CD4-positive, alpha-beta T cell treated with Interleukin-17A for 4 hours (primary cell): ENCODE data around the gene C14orf180.
"Not testable (repeated sequence)": the region's sequence is repeated elsewhere in the genome, so short reads cannot be mapped to it uniquely, and the experiment has no call there.

Source experiments
- DNase-seq: peaks from one replicate; pipeline ENCODE4 v3.0.0-alpha.2; 2020; ENCODE audit warnings: mixed read lengths

The C14orf180 gene

DNA sequence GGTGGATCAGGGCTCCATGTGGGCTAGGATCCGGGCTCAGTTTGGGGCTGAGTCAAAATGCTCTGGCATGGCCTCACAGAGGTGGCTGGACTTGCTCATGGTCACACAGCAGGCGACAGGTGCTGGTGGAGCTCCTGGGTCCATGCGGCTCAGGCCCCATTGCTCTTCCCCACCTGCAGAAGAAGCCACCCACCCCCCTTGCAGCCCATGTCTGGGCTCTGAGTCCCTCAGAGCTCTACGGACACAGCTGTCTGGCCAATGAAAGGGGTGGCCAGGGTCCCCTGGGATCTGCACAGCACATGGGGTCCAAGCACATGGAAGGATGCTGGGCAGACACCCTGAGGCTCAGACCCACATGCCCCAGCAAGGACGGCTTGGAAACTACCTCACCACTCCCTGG is 17.0 kb upstream of the C14orf180 start:
- DNase-seq: no peak

DNA sequence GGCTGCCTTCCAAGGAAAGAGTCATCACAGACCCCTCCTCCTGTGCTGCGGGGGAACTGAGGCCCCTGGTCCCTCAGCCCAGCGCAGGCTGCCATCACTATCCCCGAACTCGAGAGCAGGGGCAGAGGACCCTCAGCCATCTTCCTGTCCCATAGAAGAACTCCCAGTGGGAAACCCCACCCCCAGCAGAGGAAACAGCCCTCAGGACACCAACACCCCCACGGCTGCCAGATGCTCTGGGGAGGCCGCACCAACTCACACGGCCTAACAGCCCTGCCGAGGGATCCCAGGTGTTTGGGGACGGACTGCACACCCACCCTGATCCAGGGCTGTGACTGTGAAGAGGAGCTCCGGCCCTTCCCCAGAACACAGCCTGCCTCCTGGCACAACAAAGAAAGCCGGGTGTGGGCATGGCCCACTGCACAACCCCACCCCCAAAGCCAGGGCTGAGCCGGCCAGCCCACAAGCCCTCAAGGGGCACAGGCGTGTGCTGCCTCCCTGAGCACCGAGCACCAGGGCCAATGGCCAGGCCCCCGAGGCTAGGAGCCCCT is 16.3 kb upstream of the C14orf180 start:
- no peak for DNase-seq

DNA sequence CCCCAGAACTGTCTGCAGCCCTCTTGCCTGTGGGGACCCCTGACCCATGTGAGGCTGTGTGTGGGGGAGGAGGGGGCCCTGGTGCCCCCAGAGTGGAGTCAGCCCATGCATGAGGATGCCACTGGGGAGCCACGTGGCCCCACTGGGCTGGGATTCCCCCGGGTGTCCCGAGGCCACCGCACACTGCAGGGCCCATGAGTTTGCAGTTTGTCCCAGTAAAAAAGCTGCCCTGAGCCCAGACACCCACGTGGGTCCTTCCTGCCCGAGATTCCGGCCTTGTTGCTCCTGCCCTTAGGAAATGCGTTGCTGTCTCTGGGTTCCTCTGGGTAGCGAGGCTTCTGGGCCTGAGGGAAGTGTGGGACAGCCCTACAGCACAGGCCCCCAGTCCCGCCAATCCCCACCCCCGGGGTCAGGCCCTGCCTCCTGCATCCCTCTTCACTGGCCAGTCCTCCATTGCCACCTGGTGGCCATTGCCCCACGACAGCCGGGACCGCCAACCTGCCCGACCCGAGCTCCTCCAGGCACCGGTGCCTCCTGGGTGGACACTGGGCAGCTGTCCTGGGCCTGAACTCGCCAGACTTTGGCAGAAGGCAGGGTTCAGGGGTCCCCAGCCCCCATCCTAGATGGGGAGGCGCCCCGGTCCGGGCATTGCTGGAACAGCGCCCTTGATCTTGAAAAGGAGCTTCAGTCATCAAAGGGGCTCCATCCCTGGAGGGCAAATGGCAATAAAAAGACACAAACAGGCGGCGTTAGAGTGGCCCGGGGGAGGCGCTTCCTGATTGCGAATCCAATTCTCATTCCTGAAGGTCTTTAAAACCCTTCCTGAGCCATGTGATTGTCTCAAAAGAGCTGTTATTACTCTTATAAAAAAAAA is 15.6 kb upstream of the C14orf180 start:
- DNase-seq: peak; percentile 79

DNA sequence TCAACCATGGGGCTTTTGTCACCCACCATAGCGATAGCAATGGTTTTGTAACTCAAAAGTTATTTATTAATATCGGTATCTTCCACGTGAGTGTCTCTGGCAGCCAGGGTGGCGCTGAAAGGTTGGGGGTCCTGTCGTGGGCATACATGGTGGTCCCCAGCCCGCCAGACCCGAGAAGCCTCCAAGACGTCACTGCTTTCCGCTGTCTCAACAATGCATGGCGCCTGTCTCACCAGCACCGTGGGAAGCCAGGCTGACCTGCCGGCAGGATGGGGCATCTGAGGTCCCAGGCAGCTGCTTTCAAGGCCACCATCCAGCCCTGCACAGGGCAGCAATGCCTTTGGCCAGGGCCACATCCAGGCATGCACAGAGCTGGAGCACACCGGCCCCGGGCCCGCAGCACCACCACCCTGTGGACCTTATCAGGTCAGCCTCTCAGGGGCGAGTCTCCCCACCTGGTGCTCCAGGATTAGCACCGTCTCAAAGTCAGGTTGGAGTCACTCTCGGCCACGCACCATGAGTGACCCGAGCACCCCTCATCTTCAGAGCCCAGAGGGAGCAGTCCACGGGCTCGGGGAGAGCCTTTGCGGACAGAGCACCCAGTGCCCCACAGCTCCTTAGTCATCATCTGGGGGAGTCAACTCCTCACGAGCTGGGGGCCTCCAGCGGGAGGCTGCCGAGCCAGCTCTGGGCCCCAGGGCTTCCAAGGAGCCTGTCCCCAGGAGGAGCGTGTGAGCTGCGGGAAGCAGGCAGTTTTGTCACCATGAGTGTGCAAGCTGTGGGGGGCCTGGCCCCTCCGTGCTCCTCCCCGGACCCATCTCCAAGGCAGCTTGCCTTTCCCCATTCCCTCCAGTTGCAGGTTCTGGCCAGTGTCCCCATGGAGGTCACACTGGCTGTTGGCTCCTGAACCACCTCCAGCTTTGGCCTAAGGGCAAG is 14.6 kb upstream of the C14orf180 start:
- DNase-seq: no peak

DNA sequence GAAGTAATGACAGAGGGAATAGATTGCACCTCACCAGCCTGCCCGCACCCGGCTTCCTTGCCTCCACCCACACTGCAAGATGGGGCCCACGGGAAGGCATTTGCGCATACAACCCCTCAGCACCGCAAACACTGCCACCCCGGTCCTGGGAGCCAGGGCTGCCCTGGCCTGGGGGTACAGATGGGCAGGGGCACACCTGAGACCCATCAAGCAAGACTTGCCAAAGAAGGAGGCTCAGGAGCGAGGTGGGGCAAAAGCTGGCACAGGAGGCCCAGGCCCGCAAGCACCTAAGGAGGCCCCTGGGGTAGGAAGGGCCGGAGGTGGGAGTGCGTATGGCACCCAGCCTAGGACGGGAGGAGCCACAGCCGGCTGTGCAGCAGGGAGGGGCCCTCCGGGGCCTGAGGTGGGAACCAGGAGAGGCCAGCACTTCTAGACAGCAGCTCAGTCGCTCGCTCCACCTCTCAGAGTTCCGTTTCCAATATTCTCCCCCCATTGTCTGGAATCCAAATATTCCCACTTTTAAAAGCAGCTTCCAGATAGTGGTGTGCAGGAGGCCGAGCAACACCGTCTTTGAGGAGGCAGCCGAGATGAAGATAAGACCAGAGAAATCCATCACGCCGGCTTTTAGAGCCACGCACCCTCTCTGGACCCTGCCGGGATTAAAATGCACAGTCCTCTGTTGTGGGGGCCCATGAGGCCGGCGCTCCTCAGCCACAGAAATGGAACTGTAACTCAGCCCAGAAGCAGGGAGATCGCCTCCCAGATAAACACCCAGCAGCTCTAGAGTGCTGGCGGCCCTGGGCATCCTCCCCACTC is 12.2 kb upstream of the C14orf180 start:
- DNase-seq: no peak

DNA sequence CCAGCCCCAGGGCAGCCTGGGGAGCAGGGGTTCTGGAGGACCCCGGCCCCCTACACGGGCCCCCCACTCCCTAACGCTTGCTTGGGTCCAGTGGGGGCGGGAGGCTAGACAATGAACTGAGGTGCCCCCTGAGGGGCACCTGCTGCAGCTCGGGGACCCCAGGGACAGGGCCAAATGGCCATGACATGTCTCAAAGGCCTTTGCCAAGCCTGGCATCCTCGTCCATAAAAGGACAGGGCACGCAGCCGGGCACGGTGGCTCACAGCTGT is 11.7 kb upstream of the C14orf180 start:
- no peak for DNase-seq

DNA sequence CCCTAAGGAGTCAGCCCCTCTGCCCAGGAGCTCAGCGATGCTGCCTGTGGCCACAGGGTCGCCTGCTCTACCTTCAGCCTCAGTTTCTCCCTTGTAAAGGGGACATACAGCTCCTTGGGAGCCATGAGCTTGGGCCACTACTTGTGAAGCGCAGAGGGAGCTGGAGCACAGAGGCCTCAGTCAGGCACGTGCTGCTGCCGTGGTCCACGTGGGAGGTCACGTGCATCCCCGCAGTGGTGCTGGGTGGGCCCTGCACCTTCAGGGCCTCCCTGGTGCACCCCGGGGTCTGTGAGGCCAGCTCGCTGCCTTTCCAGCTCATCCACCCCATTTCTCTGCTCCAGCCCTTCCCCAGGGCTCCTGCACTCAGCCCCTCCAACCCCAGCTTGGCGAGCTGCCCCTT is 10.9 kb upstream of the C14orf180 start:
- DNase-seq: no peak

DNA sequence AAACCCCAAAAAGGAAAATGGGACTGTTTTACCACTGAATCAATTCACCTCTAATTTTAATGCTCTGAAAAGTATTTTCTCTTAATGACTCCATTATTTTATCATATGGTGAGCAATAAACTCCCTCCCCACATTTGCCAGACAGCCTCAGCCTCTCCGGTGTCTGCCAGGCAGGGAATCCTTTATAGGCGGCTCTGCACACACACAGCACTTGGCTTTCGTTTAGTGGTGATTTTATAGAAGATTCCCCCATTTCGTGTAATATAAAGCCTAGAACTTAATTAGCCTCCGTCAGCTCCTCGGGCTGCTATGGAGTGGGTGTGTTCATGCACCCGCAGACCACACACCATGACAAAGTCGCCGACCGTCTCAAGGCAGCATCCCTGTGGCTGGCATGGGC is 10.1 kb upstream of the C14orf180 start:
- DNase-seq: no peak

DNA sequence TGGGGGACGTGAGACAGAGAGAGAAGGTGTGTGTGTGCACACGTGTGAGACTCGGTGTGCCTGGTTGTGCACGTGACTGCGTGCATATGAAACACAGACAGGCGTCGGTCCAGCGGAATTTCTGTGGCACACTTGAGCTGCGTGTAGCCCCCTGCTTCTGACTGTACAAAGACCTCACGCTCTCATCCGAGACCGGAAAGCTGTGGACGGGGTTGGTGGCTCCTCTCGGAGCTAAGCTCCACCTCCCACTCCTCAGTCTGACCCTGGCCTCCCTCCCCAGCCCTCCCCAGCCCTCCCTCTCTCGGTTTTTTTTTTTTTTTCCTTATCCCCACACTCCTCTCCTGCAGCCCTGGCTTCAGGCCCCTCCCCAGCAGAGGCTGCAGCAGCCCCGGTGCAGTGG is 8.3 kb upstream of the C14orf180 start:
- no peak for DNase-seq

DNA sequence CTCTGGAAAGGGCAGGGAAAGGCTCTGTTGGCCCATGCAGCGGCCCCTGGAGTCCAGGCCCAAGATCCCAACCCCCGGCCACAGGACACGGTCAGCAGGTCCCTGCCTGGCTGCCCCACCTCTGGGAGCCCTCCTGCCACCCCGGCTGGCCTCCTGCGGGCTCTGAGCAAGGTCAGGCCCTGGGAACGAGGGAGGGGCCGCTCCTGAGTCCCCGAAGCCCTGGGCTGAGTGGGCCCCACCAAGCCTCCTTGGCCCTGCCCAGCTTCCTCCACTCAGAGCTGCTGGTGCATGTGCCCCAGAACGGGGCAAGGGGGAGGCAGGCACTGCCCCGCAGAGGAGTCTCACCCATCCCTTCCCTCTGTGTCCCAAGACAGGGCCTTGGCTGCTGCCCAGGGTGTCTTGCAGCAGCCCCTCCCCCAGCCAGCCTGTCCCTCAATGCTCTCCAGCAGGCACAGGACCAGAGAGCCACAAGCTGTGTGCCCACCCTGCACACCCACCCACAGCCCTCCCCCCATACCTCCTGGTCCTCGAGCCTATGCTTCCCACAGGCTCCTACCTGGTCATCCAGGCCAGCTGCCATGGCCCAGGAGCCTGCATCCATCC is 7.4 kb upstream of the C14orf180 start:
- DNase-seq: no peak

DNA sequence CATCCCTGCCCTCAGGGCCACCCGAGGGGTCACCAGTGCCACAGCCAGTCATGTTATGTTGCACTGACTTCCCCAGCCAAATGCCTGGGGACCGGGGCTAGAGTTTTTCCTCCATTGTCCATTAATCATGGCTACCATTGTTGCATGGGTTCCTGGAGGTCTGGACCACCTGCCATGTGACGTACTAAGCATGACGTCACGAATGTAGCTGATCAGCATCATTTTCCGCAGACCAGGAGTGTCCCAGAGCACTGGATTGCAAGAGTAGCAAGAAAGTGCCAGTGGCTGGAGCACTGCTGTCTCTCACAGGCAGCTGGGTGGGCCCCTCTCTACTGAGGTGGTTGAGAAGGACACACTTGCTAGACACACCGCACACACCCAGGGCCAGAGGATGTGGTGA is 6.9 kb upstream of the C14orf180 start:
- DNase-seq: no peak

DNA sequence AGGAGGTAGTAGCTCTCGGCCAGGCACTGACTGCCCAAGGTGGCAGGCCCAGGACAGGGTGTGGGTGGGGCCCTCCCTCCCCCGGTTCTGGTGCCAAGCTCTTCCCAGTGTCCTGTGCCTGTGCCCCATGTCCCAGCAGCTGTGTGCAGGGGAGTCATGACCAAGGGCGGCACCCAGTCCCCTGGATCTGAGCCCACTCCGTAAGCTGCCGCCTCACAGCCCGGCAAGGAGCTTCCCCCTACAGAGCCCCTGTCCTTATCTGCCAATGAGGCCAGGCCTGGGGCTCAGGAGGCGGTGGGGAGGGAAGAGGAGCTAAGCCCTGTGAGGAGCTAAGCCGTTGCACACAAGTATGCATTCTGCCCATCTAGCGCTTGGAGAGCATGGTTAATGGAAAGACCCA is 5.6 kb upstream of the C14orf180 start:
- no peak for DNase-seq

DNA sequence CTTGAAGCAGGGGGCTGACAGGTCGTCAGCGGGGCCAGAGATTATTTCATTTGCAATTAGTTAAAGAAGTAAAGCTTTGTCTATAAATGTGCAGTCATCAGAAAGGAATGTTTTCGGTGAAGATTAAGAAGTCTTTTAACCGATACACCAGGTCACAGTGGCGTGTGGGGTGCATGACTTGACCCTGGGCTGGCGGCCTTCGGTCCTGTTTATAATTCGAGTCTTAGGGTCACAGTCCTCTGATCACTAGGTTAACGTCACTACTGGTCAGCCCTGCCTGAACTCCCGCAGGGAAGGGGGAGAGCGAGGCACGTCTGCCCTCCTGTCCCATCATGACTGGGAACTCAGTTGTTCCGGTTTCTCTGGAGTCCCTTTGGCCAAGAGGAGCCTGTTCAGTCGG is 5.0 kb upstream of the C14orf180 start:
- no peak for DNase-seq

DNA sequence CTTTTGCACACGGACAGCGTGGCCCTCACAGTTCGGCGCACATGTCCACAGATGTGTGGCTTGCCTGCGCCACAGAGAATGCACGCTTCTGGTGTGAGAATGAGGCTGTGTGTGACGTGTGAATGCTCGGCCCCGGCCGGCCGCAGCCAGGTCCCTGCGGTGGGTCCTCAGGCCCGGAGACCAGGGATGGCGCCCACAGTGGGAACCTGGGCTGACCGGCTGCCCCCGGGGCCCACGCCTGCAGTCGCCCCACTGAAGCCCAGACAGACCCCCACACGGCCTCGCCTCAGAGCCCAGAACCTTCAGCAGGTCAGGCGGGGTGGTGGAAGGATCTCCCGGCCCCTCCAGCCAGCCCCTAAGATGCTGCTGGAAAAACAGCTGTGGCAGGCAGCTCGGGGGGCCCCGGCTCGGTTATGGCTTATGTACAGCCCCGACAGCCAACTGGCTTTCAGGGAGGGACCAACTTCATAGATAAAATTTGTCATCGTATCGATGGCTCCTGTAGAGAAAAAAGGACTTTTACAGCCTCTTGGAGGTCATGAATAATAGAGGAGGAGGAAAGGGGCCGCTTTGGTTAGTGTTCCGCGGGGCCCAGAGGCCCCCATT is 4.5 kb upstream of the C14orf180 start:
- no peak for DNase-seq

DNA sequence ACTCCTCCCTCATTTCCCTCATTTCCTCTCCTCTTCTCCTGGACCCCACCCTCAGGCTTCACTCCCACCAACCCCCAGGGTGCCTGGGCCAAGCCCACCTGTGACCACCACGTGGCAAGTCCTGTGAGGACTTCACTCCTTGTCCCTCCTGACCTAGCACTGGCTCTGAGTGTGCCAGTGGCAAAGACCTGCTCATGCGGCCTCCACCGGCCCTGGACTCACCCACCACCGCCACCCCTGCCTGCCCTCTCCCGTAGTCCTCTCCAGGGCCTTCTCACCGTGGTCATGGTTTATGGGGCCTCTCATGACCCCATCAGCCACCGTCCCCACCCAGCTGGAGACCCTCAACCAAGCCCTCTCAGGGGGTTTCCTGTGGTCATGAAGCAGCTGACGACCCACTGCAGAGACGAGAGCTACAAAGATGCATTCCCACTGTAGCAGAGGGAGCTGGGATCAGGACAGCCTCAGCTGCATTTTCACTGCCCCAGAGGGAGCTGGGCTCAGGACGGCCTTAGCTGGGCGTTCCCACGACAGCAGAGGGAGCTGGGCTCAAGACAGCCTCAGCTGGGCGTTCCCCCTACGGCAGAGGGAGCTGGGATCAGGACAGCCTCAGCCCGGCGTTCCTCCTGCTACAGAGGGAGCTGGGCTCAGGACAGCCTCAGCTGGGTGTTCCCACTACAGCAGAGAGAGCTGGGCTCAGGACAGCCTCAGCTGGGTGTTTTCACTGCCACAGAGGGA is 3.2 kb upstream of the C14orf180 start:
- no peak for DNase-seq

DNA sequence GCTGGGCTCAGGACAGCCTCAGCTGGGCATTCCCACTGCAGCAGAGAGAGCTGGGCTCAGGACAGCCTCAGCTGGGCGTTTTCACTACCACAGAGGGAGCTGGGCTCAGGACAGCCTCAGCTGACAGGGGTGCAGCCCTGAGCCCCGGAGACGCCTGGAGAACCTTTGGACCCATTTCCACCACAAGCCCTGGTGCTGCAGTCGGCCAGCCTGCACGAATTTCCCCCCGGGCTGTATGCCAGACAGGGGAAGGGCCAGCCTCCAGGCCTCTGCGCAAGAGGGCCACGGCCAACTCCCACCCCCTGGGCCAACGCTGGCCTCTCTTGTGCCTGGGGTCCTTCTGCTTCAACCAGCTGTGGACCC is 2.6 kb upstream of the C14orf180 start:
- DNase-seq: no peak

DNA sequence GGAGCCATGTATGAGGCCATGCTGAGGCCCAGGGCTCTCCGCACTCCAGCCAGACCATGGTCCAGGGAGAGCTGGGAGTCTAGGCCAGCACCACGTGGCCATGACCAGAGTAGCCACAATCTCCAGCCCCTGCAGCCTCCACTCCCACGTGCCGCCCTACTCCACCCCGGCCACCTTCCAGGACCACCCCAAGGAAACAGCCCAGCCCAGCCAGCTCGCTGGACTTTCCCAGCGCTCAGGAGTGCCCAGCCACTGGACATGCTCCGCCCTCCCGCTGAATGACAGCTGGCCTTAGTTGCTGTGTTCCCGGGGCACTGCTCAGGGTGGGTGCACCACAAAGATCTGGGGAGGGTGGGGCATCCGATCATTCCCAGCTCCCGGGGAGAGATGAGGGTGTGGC is 2.1 kb upstream of the C14orf180 start:
- no peak for DNase-seq

DNA sequence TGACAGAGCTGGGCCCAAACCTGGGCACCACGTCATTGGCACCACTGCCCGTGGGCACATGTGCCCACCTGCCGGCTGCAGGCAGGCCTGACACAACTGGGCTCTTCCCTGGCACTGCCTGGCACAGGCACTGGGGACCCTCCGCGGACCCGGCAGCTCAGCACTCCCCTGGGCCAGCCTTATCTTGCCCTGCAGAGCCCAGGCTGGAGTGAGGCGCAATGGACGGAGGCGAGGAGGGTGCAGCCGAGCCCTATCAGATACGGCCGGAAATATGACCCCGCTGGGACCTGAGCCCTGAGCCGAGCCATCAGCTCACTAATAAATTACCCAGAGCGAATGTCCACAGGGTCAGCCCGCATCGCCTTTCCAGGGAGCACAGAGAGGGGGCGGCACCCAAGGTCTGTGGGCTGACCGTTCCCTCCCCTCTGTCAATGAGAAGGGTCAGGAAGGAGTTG is 1.7 kb upstream of the C14orf180 start:
- no peak for DNase-seq

DNA sequence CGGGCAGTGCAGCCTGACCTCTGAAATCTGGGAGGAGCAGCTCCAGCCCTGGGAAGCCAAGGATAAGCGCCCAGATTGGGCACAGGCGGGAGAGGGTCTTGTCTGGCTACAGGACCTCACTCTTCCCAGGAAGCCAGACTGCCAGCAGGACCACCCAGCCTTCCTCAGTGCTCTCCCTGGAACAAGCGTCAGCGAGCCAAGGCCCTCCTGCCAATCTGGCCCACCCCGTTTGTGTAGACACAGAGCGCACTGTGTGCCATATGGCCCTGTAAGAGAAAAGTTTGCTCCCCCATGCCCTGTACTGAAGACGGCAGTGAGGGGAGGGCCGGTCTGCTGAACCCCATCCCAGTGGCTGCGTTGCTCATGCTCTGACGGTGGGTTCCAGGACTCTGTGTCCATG is 1.2 kb upstream of the C14orf180 start:
- DNase-seq: no peak

DNA sequence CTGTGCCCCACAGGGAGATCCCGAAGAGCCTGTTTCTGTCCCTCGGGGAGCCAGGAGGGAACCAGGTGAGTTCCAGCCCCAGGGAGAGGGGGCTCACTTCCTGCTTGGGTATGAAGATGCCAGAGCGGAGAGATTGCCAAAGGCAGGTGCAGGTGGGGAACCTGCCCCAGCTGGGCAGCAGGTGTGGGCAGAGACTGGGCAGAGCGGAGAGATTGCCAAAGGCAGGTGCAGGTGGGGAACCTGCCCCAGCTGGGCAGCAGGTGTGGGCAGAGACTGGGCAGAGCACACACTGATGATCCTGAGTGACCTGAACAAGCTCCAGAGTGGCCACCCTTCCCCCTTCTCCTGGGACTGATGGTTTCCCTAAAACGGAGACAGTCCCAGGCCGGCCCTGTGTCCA is 375 bp downstream of the C14orf180 start:
- not testable (repeated sequence) for DNase-seq

DNA sequence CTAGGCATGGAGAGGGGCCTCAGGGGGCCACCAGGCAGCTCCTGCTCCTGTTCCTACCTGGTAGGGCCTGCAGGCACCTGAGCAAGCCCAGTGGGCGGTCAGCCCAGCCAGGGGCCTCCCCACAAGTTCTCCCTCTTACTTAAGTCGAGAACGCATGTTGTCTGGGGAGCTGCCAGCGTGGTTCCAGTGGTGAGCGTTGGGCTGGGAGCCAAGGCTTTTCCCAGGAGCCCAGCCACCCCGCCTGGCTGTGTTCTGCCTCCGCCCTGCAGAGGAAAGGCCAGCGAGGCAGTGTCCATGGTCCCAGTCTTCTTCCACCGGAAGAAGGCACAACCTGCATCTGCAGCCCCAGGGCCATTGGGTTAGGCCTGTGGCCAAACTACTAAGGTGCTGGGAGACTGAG is 1.4 kb downstream of the C14orf180 start:
- no peak for DNase-seq
